OCI-M1 (cell line): ENCODE data around the gene KRTAP13-4.

Source experiments
- DNase-seq: peaks from one replicate; lab custom pipeline; 2025; lab: John Stamatoyannopoulos, UW

The KRTAP13-4 gene, protein sequence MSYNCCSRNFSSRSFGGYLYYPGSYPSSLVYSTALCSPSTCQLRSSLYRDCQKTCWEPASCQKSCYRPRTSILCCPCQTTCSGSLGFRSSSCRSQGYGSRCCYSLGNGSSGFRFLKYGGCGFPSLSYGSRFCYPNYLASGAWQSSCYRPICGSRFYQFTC

DNA sequence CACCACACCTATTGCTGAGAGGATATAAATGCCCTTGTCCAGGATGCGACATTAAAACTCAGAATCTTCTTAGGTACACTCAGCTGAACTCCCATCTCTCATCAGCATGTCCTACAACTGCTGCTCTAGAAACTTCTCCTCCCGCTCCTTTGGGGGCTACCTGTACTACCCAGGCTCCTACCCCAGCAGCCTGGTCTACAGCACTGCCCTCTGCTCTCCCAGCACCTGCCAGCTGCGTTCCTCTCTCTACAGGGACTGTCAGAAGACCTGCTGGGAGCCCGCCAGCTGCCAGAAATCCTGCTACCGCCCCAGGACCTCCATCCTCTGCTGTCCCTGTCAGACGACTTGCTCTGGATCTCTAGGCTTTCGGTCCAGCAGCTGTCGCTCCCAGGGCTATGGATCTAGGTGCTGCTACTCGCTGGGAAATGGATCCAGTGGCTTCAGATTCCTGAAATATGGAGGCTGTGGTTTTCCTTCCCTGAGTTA, at the start of gene KRTAP13-4:
TSS of gene KRTAP13-4 (plus strand) at position 51 of the 486 bp plus-strand sequence. CDS start at position 107, 56 bp downstream.
- no peak for DNase-seq

DNA sequence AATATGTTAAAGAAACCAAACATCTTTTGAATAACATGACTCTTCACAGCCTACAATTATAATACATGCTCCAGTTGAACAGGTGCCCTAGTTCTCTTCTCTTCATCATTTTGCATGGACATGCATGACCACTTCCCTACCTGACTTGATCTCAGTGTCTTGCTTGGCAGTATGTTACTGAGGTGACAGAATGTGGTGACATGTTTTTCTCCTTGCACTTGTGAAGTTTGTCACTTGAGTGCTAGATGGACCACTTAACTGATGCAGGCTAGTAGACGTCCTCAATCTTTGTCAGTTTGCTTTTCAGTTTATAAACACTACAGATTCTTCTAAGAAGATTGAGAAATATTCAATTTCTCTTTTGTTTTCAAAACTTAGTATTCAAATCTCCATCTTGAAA, 47.8 kb upstream of the KRTAP13-4 start:
- DNase-seq: no peak

DNA sequence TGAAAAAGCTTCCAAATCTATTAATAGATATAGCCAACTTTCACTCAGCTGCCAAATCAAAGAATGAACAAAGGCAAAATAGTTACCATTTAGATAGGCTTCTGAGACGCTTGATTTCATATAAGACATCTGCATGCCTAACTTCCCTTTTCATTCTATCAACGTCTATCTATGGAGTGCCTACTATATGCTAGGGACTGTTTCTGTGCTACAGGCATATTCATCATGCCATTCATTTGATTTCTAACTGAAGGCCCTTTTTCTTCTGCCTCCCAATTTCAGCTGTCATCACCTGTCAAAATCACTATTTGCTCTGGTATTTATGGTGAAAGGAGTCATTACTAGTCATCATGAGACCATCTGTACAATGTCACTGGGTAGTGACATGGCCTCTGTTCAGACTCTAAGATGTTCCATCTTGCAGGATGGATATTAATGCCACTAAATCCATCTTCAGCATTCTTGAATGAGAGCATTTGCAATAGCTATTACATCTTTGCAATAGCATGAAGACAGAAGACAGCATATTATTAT, 38.5 kb upstream of the KRTAP13-4 start:
- DNase-seq: no peak

DNA sequence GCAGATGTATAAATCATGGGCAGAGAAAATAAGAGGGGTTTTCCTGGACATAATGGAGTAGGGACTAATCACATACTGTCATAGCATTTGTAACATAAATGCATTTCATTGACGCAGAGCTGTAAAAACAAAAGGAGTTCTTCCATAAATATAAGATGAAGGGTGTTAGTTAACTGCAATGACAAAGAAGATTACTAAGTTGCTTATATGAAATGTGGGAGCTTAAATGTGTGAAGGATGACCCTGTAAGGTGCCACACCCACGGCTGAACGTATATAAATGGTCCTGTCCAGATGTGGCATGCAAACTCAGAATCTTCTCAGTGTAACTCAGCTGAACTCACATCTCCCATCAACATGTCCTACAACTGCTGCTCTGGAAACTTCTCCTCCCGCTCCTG, 34.3 kb upstream of the KRTAP13-4 start, which contains the start of gene KRTAP13-1:
TSS of gene KRTAP13-1 (plus strand) at position 301 of the 400 bp plus-strand sequence. CDS start at position 357, 56 bp downstream.
- no peak for DNase-seq

DNA sequence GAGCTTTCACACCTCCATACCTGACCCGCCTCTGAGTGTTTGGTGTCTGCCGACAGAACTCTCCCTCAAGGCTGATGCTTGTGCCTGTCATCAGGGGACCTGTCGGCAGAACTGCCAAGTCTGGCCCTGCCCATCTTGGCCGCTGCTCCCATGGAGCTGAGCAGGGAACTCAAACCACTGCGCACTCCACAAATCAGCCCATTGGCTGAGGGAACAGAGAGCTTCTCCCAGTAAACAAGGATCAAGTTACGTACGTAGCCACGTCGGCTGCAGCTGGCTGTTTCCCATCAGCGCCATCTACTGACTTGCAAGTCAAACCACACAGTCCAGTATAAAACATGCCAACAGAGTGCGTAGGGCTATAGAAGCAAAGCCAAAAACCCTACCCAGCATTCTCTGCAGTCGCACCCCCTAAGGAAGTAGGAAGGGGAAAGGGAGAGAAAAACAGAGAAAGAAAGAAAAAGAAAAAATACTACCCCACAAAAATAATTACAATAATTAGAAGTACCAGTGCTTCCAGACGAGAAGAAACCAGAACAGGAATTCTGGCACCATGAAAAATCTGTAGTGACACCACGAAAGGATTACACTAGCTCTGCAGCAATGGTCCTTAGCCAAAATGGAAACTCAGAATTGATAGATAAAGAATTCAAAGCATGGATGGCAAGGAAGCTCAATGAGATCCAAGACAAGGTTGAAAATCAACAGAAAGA, 21.1 kb upstream of the KRTAP13-4 start:
- peak; percentile 83 for DNase-seq

DNA sequence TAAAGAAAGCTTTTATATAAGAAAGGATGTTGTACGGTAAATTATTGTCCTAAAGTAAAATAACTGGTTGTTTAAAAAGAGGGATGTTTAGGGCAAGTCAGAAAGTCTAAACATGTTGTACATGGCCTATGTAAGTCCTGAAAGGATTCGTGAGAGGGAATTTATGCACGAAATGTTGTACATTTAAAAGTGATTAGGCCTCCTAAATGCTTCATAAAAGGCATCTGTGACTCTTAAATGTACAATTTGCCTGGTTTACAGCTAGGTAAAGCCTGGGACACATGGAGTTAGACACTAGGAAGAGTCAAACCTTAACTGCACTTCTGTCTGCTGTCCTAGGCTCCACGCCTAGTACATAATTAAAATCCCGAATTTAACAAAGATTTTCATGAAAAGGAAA, 14.0 kb upstream of the KRTAP13-4 start:
- DNase-seq: no peak

DNA sequence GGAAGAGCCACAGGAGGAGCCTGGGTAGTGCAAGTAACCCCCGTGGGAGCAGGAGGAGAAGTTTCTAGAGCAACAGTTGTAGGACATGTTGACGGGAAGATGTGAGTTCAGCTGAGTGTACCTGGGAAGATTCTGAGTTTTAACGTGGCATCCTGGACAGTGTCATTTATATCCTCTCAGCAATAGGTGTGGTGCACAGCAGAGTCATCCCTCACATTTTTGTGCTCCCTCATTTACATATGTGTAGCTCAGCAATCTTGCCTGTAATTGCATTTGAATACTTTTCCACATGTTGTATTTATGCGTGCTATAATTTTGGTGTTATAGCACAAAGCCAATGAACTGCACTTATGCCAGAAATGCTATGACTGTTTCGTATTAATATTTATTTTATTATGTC, 4.2 kb upstream of the KRTAP13-4 start, which contains the start of gene KRTAP13-3:
TSS of gene KRTAP13-3 (minus strand) at position 101 of the 400 bp plus-strand sequence. CDS start at position 87, 14 bp downstream.
- DNase-seq: no peak

DNA sequence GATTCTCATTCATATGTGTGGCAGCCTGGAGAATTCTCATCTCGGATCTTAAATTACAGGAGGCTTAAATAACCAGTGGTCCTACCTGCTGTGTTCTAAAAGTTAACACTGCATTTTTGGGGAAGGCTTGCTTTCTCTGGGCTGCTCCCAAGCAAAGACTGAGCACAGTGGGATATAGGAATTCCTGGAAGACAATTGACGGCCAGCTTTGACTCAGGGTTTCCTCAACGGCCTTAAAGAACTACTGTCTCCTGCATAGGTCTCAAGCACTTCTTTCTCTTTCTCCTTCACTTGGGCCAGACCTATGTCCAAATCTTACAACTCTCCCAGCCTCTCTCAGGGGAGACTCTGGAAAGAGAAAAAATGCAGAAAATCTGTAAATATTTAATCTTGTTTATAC, 3.3 kb upstream of the KRTAP13-4 start:
- DNase-seq: no peak

DNA sequence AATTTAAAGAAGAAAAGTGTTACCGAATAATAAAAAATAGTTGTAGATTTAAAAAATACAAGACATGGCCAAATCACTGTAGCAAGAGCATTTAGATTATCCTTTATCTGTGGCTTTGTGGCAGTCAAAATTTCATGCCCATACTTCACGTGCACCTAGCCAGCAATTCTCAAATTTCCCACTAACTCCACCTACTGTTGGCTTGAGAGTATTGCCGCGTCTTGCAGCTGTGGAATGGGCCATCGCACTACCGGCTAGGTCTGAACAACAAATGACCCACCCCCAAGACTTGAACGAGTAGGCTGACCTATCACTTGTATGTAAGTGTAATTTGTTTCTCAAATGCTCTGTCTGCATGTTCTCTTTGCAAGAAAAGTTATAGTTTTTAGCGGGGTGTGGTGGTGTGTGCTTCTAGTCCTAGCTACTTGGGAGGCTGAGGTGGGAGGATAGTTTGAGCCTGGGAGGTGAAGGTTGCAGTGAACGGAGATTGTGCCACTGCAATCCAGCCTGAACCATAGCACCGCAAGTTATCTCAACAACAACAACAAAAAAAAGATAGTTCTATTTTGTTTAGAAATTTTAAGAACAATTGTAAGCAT, 4.1 kb downstream of the KRTAP13-4 start:
- peak; percentile 63 for DNase-seq

DNA sequence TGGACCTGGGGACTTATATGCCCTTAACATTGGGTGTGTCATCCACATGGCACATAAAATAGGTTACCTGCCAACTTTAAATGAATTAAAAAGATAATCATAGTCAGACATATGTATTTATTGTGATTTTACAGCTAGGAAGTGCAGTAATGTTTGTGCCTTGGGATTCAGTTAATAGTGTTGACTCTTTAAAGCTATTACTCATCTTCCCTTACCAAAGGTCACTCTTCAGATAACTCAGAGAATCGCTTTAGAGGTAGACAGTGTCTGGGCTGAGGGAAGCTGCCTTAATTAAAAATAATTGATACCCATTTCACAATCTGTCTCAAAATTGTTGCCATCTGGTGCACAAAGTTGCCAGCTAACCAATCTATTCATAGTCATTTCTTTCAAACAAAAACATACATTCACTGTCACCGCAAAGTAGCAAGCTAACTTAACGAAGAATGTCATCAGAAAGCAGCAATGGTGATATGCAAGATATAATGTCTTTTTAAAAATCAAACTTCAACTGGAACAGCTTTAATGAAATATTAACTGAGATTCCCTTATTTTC, 7.1 kb downstream of the KRTAP13-4 start:
- no peak for DNase-seq

DNA sequence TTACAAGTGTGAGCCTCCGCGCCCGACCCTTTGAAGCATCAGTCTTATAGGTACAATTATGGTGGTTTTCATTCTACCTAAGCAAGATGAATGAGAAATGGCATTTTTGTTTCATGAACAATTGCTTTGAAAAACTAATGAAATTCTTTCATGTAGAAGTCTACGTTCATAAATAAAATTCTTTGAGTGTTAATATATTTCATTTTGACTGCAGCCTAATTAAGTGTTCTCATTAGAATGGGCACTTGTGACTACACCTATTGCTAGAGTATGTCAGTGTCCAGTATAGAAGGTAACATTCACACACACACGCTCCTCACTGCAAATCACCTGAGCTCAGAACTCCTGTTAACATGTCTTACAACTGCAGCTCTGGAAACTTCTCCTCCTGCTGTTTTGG, 10.0 kb downstream of the KRTAP13-4 start, which contains the start of gene KRTAP15-1:
TSS of gene KRTAP15-1 (plus strand) at position 301 of the 400 bp plus-strand sequence. CDS start at position 354, 53 bp downstream.
- DNase-seq: no peak

DNA sequence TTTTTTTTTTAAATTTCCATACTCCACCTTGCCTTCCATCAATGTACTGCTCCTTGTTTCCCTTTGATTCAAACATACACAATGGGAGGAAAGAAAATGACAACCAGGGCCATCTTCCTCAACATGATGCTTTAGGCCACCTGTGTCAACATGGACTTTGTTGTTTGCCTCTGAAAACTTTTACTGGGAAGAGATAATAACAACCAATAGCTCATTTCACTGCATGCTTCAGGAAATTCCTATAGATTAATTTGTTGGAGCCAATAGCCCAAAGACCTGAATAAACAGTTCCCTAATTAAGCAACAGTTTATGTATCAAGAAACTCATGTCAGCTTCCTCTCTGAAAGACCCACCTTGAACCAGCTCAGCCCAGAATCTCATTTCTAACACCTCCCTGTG, 13.2 kb downstream of the KRTAP13-4 start:
- DNase-seq: no peak

DNA sequence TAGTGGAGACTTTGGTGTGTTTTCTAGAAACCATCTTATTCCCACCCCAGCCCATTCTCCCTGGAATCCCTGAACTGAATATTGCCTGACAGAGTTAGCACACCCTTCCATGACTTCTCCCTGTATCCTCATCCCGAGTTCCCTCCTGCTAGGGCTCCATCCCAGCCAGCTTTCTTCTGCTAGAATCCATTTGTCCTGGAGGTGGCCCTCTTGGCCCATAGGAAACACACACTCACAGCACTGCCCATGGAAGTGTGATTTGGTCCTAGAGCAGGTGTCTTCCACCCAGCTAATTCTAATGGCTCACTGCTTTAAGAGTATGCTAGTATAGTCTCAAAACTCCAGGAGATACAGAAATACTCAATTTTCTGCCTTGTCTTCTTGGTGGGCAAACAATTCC, 14.2 kb downstream of the KRTAP13-4 start:
- no peak for DNase-seq

DNA sequence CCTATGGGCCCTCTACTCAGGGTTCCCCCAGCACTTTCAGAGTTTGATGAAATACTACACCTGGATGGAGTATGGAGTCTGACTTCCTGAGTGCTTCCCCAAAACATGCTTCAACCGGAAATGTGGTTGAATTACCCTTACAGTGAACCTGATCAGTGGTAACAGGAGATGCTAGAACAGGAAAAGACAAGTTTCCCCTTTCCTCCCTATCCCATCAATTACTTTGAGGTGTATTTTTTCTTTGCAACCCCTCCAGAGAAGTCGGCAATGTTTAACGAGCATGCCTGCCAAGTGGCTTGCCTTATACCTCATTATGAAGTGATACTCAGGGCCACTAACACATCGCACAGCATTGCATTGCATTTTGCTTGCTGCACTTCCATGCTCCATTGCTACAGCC, 17.0 kb downstream of the KRTAP13-4 start:
- no peak for DNase-seq

DNA sequence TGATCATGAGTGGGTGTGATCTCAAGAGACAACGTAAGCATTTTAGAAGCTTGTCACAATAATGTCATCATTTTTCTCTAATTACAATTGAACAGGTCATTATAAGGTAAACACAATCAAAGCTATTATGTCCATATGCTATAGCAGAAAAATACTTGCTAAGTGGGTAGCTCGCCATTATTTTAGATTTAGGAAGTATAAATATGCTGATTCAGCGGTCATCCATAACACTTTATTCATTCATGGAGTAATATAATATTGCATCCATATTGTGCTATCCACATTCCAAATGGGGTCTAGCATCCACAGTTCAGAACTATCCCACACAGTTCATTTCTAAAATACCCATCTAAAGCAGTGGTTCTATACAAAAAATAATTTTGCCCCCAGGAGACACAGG, 18.5 kb downstream of the KRTAP13-4 start:
- DNase-seq: no peak

DNA sequence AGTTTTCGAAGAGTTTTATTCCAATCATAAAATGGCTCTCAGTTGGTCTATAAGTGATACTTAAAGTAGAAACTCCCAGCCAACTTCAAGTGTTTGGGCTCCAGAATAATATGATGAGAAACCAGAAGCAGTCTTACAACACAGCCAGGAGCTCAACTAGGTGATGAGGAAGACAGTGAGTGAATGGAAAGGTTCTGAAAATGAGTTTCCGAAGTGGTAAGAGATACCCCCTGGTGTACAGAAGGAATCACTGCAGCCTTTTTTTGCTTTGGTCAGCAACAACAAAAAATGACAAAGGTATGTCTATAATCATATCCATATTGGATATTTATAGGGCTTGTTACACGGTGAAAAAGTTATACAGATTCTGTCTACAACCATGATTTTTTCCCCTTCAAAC, 33.7 kb downstream of the KRTAP13-4 start:
- peak; percentile 36 for DNase-seq

DNA sequence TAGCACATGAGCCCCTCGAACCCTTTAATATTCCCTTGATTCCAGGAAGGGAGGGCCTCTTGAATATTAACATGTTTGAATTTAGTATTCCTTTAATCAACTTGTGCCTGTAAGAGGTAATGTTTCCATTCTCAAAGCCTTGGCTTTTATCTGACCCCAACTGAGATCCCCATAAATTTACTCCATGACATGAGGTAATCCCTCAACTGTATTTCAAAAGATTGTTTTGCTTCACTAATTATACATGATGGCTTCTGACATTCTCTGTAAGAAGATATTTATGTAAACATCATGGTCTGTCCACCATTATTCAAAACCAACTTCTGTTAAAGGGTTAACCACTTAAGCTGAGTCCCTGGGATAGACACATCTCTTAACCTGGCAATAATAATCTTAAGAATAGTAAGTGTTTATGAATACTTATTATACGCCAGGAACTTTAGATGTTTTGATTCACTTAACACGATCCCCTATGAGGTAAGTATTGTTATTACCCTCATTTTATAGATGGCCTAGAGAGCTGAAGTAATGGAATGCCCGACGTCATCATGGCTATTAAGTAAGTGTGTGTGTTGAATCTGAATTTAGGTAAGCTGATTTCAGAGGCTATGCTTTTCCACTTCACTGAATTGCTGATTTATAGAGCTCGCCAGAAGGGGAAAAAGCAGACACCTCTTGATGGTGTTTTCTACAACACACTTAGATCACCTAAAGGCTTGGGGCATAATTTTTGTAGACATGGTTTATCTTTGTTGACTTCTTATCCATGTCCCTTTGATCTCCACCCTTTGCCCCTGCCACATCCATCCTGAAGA, 39.1 kb downstream of the KRTAP13-4 start:
- no peak for DNase-seq

DNA sequence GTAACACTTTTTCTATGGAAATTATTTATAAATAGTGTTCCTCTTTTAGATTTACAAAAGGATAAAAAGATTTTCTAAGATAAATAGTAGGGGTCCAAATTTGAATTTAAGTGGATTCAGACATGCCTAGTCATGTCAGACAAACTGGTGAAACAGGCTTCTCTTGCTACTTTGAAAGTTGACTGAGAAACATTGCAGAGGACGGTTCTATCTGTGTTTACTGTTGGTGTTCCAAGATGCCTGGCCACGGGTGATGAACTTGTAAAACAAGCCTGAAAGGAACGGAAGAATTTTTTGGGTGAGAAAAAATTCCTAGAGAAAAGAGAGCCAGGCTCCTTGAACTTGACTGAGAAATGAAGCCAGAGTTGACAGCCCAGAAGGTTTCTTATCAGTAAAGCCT, 48.0 kb downstream of the KRTAP13-4 start:
- DNase-seq: peak; percentile 64

DNA sequence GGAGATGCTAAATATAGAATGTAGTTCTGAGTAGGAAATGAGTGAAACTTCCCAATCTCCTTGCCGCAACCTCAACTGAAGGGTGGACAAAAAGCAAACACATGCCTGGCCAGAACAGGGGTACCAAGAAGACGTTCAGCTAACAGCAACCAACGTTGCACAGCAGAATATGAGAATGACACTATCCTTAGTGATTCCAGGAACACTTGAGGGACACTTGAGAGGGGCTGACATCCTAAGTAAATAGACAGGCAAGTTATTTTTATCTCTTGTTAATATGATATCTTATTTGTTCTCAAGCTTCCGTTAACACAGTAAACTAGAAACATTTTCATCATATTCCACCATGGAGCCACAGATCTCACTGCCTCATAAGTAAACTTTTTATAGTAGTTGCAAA, 49.2 kb downstream of the KRTAP13-4 start:
- no peak for DNase-seq

DNA sequence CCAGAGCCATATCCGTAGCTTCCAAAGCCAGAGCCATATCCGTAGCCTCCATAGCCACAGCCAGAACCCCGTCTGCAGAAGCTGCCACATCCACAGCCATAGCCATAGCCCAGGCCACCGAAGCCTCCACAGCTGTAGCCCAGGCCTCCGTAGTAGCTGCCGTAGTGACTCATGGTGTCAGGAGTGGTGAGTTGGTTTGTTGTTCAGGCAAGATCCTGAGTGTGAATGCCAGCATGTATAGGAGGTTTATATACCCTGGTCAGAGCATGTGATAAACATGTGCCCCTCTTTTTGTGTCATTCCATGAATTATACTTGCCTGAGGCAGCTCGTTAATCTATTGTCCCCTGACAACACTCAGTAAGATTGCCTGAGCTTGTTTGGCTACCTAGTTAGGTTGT, 50.1 kb downstream of the KRTAP13-4 start, which contains the start of gene KRTAP19-1:
TSS of gene KRTAP19-1 (minus strand) at position 223 of the 400 bp plus-strand sequence. CDS start at position 173, 50 bp downstream.
- no peak for DNase-seq
